ENCODE results near the gene USP4. TPM values are rescaled to one million over a fixed set of nuclear protein-coding genes. Genes with fewer than 3 reads are reported as not detected.
"Not testable (repeated sequence)": the region's sequence is repeated elsewhere in the genome, so short reads cannot be mapped to it uniquely, and the experiment has no call there.

The USP4 gene
- total RNA-seq, 1 donor from 2014 or later, result 23.2 TPM

GRCh38 chr3:49255718-49256511 is 83.9 kb downstream of the USP4 start:
- DNase-seq (ENCODE audit: low read depth in 2 of 2), result no peak

GRCh38 chr3:49255112-49255511 is 84.7 kb downstream of the USP4 start:
- DNase-seq (ENCODE audit: low read depth in 2 of 2), result no peak

- DNase-seq (ENCODE audit: low read depth in 2 of 2), result no peak
Observed at GRCh38 chr3:49253512-49253911, 86.3 kb downstream of the USP4 start.

- peak; percentile 21 to 48 for DNase-seq (ENCODE audit: low read depth in 2 of 2)
Observed at GRCh38 chr3:49248840-49249227, 91.0 kb downstream of the USP4 start.

- DNase-seq (ENCODE audit: low read depth in 2 of 2), result no peak
Observed at GRCh38 chr3:49244581-49245205, 95.2 kb downstream of the USP4 start.

- not testable (repeated sequence) for DNase-seq (ENCODE audit: low read depth in 2 of 2)
Observed at GRCh38 chr3:49240091-49240490, 99.8 kb downstream of the USP4 start.

GRCh38 chr3:49238274-49239127 is 101.4 kb downstream of the USP4 start:
- DNase-seq (ENCODE audit: low read depth in 2 of 2), result peak; percentile 86 to 95

- no peak for DNase-seq (ENCODE audit: low read depth in 2 of 2)
Observed at GRCh38 chr3:49237344-49237743, 102.5 kb downstream of the USP4 start.

GRCh38 chr3:49236226-49236625 is 103.6 kb downstream of the USP4 start:
- peak; percentile 43 to 85 for DNase-seq (ENCODE audit: low read depth in 2 of 2)

GRCh38 chr3:49228817-49229216 is 111.0 kb downstream of the USP4 start:
- DNase-seq (ENCODE audit: low read depth in 2 of 2), result not testable (repeated sequence)

Other genes with a start within 250 kb of the USP4 start
- gene QRICH1, start 246.0 kb downstream of the USP4 start, total RNA-seq, result 52.3 and 56.0 TPM in 2 replicates
- gene QARS1, start 235.3 kb downstream of the USP4 start, total RNA-seq, result 325 and 387 TPM in 2 replicates
- gene USP19, start 219.2 kb downstream of the USP4 start, total RNA-seq, result 21.6 and 36.9 TPM in 2 replicates
- 580 and 1,189 TPM in 2 replicates for gene LAMB2, start 207.0 kb downstream of the USP4 start, total RNA-seq
- gene CCDC71, start 173.7 kb downstream of the USP4 start, total RNA-seq, result 10.7 and 20.2 TPM in 2 replicates
- 46.9 and 144 TPM in 2 replicates for gene KLHDC8B, start 168.5 kb downstream of the USP4 start, total RNA-seq
- 1.3 and 1.8 TPM in 2 replicates for gene C3orf62, start 62.8 kb downstream of the USP4 start, total RNA-seq
- gene GPX1, start 18.3 kb upstream of the USP4 start, total RNA-seq, result 468 and 667 TPM in 2 replicates
- 401 and 472 TPM in 2 replicates for gene RHOA, start 71.9 kb upstream of the USP4 start, total RNA-seq
- gene TCTA, start 72.4 kb upstream of the USP4 start, total RNA-seq, result 13.5 and 23.8 TPM in 2 replicates
- 0.22 and 0.60 TPM in 2 replicates for gene AMT, start 82.4 kb upstream of the USP4 start, total RNA-seq
- gene NICN1, start 89.3 kb upstream of the USP4 start, total RNA-seq, result 2.6 and 4.4 TPM in 2 replicates
- 23.1 and 26.2 TPM in 2 replicates for gene DAG1, start 130.2 kb upstream of the USP4 start, total RNA-seq
- gene BSN, start 214.4 kb upstream of the USP4 start, total RNA-seq, result under 0.01 TPM in 2 replicates

Measured in lung microvascular endothelial cell (primary cell).